T follicular helper cell (primary cell): ENCODE data around the gene MLLT3.
A peak's percentile ranks its signal among the peaks of the same experiment; 100 is the strongest.

ENCODE experiments used
- DNase-seq: peaks from one replicate; pipeline ENCODE4 v3.0.0-alpha.2; 2020; ENCODE audit warnings: low read depth

Gene MLLT3

DNA sequence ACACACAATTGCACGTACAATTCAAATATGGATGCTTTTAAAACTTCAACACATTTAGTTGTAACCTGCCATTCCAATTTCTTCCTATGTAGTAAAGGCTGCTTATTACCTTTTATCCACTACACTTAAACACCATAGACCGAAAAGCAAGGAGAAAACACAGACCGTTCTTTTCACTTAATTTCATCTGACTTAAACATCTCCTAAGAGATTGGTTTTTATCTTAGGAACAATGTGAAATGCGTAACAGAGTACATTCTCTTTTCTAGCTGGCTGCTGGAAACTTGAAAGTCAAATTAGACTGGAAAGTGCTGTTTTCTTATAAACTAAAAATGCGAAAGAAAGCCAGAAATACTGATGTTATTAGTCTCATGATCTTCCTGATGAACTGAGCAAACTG lies 241.8 kb downstream of the MLLT3 start:
- no peak for DNase-seq

DNA sequence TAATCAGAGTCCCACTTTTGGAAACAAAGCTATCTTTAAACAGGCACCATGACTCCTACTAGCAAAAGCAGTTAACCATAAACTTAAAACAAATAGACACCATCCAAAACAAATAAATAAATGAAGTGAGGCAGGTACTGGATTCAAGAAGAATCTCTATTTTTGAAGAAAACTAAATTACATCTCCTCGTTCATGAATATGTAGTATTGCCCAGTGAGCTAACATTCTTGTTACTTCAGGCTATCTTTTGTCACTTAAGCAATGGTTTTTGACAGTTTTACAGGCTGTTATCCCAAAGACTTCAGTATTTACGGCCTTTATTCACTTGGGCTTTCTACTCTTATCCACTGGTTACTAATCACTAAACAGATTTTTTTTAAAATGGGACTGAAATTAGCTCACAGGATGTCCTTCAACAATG lies 242.5 kb downstream of the MLLT3 start:
- DNase-seq, result no peak

DNA sequence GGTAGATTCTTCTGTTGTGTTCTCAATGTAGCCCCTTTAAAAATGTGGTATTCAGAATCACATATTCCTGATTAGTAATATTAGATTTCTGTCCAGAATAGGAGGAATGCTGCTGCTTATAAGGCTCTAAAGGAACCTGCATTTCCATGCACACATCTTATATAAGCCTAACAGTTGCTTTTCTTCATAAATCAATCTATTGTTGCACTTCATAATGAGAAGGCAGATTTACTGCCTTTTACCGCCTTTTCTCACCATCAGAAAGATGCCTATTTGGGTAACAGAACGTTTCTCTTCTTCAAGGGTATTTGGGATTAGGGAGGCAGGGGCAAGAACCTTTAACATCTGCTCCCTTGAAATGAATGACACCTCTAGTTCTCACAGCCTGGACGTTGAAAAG lies 243.4 kb downstream of the MLLT3 start:
- no peak for DNase-seq

DNA sequence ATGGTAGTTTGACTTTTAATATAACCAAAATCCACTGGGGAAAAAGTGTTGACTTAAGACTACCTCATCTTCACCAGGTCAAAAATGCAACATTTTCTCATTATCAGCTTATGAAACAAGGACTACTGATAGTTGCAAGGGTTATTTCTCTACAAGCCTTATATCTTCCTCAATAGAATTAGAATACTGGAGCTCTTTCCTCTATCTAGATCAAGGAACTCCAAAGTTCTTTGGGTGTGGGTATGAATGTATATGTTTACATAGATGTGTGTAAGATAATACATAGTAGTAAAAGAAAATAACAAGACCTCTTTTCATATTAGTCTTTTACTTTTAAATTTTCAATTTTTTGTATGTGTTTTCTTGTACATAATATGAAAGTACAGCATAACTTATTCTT lies 244.5 kb downstream of the MLLT3 start:
- DNase-seq, result no peak

DNA sequence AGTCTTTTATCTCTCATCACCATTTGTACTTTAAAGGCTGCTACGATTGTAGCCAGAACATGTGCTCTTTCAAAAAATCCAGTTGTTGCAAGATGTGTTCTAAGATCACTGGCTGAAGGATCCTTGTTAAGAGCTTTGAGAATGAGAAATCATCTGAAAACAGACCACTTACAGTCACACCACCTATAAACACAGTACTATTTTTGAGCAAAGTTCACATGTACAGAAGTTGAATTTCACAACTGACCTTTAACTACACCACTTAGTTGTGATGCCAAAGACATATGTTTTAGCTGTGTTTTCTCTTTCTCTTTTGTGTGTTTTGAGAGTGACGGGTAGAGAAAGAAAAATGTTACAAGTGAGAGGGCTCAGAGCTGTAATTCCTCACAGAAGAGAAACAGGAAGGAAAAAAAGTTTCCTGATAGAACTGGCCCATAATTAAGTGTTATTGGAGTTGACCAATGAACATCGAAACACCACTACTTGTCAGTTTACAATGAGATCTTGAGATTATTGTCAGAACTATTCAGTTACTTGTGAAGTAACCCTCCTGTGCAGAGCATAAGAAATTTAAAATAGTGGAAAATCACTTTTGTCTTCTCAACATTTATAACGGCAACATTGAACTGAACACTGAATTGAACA lies 245.4 kb downstream of the MLLT3 start:
- no peak for DNase-seq

DNA sequence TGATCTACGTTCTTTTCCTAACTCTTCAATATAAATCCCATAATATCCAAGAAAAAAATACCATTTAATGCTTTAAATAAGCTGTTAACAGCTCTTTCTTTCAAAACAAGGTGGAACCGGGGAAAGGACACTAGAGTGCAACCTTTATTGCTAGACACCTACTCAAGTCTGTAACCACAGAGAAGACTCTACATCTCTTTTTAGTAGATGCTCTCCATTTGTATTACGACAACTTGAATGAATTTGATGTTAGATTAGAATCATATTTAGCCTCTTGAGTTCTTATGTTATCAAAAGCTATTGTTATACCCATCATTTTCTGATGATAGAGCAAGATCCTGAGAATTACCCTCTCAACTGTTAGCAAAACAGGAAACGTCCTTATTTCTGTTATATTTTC lies 246.3 kb downstream of the MLLT3 start:
- no peak for DNase-seq

DNA sequence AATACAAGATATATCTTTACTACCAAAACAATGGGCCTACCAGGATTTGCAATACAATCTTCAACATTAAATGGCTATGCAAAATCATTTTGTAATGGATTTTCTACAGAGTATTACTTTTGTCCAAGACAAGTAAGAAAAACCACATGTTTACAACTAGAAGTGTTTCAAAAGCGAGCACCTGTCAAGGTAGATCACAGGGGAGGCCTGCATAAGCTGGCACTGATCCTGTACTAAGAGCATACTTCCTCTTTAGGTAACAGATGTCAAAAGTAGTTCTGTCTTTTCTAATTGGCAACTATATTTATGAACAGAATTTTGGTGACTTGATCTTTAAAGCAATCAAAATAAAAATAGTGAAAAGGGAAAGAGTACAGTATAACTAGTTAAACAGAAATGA lies 249.0 kb downstream of the MLLT3 start:
- DNase-seq, result no peak

DNA sequence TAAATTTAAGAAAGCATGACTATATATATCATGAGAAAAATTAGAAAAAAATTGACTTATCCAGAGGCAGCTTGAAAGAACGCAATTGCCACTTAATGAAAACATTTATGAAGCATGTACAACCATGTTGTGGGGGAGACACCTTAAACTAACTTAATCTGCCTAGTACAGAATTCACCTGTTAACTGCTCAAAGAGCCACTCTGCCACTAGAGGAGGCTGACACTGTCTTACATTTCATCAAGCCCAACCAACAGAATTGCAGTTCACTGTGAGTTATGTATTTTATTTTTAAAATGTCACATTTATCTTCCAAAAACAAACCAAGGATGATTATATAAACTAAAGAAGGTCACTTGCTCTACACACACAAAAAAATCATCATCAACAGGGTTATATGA lies 252.9 kb downstream of the MLLT3 start:
- DNase-seq, result no peak

DNA sequence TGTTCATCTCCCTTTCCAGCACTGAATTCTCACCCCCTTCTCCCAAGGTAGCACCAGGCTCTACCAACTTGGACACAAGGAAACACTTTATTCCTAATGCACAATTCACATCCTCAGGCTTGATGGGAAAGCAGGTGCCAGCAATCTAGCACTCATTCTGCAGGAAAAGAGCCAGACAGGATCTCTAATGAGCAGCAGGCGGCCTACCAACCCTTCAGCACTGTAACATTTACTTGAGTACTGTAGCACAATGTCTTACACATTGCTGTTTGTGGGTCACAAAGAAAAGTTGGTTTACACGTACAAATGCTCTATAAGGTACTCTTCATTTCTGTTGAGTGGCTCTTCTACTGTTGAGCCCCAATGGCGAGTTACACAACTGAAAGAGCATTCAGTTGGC lies 254.4 kb downstream of the MLLT3 start:
- DNase-seq, result no peak

DNA sequence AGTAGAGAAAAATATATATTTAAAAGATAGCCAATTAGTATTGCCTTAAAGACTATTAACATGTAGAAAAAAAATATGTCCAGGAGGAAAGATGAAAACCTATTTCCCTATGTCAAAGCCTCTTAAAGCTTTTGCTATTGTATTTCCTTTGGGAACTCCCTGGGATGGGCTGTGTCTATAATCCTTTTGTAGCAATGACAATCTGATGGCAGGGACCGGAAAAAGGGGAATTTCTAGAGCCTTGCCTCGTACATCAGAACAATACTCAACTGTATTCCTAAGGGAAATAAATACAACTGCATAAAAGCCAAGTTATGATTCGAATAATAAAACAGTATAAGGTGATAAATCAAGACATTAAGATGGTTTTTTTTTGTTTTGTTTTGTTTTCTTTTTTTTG lies 257.3 kb downstream of the MLLT3 start:
- DNase-seq, result no peak

DNA sequence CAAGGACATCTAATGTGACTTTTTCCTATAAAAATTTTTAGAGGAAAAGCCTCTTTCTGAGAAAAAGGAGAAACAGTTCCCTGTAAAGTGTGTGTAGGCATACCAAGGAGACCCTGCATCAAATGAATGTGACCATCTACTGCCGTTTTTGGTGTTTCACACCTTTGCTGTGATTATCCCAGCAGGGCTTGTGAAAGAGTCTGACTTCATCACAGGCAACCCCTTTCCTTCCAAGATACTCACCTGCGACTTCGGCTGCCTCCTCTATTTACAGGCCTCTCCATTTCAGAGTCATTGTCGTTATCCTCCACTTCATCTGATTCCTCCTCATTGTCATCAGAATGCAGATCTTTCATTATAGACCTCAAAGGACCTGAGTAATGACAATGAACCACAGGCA lies 259.1 kb downstream of the MLLT3 start:
- DNase-seq, result no peak

DNA sequence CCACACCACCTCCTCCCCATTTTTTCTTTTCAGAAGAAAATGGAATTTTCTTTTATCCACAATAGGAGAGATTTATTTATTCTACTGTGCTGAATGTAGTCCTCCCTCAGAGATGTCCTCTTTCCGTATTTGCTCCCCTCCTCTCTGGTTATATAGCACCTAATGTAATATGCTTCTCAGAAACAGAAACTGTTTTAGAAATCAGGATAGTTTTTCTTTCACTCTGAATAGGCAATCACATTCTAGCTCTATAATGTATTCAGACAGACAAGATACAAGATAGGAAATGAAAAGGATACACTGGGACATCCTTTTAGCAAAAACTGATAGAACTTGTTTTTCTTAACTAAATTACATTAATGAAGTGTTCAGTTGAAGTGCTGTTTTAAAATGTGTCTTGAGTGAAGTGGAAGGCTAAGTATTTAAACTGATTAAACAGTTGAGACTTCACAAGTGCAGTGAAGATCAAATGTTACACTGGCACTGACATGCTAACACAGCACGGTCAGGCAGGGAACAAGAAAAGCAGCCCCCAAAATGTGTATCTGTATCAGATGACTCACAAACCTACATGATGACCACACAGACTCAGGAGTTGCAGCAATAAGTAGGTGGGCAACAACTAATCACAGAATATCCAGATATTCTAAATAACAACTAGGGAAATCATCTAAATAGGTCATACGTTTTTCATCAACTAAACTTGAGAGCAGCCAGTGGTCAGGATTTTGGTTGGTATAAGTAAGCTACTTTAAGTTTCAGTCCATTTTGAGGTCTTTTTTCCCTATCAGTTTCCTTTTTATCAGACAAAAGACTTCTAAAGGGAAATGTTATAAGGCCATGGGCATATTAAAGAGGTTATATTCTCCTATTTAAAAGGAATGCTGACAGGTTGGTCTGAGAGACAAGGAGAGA lies 260.4 kb downstream of the MLLT3 start:
- no peak for DNase-seq

DNA sequence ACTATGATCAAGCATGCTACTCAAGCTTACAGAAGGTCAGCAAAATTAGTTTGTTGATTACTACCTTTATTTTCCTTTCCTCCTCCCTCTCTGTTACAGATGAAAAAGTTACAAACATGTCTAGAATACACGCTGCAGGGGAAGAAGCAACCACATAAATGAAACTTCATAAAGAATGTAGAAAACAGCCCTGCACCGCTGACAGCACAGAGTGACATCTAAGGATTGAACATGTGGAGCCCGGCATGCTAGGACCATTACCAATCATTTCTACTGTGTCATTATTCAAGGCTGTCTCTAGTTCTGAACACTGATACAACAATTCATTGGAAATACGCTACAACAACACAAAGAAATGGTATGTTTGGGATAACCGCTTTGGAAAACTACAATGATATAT lies 261.1 kb downstream of the MLLT3 start:
- DNase-seq, result no peak

DNA sequence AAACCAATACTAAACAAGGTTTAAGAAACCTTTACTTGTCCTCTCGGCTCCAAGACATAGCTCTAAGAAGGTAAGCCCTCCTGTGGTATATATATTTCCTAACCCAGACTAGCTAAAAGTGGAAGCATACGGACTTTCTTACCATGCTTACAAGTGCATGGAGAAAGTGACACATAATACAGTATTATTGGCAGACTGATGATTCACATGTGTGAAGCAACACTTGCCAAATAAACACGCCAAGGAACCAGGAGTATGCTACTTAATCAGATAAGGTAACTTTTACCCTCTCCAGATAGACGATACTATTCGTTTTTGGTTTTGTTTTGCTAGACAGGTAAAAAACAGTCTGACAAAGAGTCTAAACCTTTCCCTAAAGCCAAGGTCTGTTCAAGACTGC lies 264.1 kb downstream of the MLLT3 start:
- no peak for DNase-seq

DNA sequence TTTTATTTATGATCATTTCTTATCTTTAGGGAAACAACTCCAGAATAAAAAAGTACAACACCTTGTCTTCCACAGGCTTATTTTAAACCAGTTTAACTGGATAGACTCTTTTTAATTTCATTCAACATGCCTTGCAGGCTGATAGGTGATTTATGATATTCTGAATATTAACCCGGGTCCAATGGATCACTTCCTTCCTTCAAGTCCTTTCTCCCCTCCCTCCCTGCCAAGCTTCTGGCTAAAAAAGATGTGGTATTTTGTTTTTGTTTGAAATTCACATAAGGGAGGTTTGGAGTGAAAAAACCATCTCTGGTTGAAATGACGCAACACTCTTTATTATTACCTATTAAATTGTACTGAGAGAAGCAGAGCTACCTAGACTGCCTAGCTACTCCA lies 265.3 kb downstream of the MLLT3 start:
- DNase-seq, result no peak

DNA sequence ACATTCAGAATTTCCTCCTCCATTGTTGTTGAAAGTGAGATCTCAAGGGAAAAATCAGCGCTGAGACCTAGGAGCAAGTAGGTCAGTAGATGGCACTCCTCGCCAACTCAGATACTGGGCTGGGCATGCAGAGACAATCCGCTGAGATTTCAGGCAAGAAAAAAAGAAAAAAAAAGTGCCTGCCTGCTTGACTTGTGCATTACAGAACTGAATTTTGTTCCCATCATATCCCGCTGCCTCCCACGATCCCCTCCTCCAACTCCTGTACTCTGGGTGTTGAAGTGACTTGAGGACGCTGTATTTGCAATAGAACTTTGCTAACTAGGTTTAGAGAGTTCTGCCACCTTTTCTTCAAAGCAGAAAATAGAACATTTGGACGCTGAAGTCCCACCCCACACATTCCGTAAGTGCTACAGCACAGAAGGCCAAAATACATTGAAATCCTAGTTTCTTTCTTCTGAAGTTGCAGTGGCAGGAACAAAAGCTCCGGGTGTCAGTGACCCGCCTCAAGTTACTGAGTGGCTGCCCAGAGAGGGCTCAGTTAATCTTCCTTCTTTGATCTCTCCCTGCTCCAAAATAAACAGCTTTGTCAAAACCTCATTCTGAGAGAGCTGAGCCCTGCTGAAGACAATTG lies 265.8 kb downstream of the MLLT3 start:
- peak; percentile 20 for DNase-seq

DNA sequence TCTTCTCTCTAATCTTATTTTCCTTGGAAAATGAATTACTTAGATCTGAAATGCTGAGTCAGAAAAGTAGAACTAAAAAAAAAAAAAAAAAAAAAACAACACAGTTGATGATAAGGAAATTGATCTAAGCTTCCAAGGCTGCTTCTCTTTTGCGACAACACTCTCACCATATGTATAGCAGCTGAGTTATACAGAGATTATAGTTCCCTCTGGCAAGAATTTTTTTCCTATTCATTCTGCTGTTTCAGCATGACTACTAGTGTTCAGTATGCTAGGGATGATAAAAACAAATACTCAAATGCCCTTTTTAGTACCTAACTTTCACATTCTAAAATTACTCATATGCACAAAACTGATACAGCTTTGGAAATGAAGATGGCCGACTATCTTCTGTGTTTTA lies 267.3 kb downstream of the MLLT3 start:
- no peak for DNase-seq

DNA sequence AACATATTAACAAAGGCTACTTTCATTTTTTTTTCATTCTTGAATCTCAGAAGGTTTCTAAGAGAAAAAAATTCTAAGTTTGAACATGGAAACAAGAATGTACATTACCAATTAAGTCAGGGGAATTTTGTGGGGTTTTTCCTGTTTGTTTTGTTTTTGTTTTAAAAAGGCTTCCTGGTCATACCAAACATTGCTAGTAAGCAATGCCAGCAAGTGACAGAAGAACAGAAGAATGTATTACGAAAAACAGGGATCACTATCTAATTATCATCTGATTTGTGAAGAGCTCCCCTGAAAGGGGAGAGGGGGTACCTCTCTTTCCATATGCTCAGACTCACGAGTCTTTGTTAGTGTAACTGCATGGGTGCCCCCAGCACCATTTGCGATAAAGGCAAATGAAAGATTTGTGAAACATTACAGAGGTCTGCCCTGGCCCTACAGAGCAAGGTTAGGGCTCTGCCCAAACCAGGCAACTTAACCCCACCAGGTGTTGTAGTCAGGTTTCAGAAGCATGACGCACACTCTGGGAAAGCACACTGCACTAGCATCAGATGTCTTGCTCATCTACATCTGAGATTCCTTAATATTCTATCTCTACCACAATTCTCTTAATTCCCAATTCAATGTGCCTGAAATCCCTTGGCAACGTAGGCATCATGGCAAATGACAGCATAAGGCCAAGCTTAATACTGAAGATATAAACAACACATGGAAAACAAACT lies 268.2 kb downstream of the MLLT3 start:
- no peak for DNase-seq

DNA sequence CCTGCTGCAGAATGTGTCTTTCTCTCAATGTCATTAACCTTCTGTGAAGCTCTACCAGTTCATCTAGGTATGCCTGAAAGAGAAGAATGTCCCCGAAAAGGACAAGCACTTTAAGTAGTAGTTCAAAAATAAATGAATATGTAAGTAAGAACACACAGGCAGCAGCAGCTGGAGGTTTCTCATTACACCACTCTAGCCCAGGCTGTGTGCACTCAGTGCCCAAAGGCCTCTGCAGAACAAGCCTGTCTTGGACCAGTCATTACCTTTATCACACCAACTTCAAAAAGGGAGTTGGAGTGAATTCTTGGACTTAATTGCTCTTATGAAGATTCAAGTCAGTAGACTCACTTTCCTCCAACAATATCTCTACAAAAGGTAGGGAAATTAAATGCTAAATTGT lies 268.8 kb downstream of the MLLT3 start:
- DNase-seq, result no peak

DNA sequence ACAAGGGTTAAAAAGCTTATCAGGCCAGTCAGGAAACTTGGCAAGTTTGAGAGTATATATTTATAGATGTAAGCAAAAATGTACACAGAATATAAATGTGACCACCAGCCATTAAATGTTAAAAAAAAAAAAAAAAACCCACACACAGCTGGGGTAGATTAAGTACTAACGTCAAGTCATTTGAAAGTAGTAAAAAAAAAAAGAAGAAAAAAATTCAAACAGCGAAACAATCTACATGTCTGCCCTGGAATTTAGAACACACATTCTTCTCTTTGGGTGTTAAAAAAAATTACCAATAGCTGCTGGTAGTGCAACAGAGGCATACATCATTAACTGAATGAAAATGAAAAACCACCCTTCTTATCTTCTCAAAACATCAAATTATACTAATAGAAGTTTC lies 269.7 kb downstream of the MLLT3 start:
- DNase-seq, result no peak

DNA sequence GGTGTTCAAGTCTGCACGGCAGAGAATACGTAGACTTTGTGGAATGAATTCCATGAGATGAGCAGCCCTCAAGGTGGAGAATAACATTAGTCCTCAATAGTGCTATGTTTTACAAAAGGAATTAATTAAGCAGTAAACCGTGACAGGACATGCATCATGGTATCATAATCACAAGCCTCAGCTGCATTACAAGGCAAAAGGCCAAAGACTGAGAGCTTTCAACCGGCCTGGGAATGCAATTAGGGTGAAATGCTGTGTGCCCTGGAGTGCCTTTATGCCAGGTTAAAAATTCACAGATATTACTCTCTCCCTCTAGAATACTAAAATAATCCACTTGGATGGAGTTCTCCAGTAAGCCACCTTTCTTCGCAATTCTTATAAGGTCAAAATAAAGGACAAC lies 270.6 kb downstream of the MLLT3 start:
- no peak for DNase-seq

DNA sequence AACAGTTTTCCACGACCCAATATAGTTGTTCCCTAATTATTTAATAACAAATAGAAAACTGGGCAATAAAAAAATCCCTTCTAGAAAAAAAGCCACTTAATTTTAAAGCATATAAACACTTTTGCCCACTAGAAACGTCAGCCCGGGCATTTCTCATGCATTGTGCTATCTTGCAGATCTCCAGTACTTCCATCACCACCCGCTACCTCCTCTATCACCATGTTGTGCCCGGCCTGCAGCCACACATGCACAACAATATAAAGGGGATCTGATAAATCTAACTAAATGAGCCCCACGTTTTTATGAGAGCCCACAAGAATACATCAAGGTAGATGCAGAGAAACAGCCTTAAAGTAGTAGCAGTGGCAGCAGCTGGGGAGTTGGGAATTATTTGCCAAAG lies 272.7 kb downstream of the MLLT3 start:
- no peak for DNase-seq

DNA sequence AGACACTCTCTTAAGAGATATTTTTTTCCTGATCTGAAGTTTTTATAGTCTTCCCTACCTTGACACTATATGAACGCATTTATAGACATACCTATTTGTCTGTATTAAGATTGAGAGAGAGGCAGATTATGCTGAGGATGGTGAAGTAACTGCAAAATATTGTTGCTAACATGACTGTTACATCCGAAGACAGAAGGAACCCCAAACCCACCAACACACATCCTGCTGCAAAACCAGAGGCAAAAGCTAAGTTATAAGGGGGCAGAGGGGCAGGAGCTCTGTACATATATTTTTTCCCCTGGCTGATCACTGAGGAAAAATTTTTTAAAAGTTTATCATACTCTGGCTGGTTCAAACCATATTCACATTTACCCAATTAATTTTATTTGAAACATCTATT lies 279.0 kb downstream of the MLLT3 start:
- no peak for DNase-seq
